GM18909 (cell line): ENCODE data around the gene LRRC2.
"Not testable (repeated sequence)": the region's sequence is repeated elsewhere in the genome, so short reads cannot be mapped to it uniquely, and the experiment has no call there.

Experiments used
- ATAC-seq: cut with Tn5 transposase; IDR thresholded peaks from one replicate; pipeline ENCODE4 v1.9.1; 2021; ENCODE audit warnings: mild to moderate bottlenecking; ENCODE audit not compliant: unreplicated experiment, poor library complexity

The LRRC2 gene

GRCh38 chr3:46537779-46538178 is 28.3 kb downstream of the LRRC2 start:
- ATAC-seq = no peak

DNA sequence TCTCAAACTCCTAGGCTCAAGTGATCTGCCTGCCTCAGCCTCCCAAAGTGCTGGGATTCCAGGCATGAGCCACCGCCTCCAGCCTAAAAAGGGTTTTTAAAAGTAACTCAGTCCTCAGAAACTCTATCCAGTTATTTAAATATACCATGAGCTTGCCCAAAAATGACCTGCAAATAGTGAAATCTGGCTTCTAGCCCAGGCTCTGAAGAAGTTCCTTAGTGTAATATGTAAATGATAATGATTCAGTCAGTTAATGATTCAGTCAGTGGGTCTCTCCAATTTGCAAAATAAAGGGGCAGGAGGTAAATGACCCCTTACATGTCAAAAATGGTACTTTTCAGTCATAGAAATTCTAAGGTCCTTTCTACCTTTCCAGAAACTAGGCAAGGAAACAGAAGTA is 28.8 kb downstream of the LRRC2 start:
- no peak for ATAC-seq

- ATAC-seq = no peak
Observed at GRCh38 chr3:46536758-46537157, 29.3 kb downstream of the LRRC2 start.

DNA sequence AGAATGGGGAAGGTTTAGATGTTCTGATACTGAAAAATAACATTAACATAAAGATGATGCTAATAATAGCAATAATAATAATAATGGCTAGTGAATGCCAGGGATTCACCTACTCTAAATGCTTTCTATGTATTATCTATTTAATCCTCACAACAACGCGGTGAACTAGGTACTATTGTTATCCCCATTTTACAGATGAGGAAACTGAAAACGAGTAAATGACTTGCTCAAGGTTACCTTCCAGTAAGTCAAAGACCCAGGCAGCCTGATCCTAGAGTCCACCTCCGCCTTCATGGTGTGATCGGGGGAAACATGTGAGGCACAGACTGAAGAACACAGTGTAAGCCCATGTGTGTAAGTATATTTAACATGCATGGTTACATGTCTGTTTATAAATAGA is 30.4 kb downstream of the LRRC2 start:
- no peak for ATAC-seq

DNA sequence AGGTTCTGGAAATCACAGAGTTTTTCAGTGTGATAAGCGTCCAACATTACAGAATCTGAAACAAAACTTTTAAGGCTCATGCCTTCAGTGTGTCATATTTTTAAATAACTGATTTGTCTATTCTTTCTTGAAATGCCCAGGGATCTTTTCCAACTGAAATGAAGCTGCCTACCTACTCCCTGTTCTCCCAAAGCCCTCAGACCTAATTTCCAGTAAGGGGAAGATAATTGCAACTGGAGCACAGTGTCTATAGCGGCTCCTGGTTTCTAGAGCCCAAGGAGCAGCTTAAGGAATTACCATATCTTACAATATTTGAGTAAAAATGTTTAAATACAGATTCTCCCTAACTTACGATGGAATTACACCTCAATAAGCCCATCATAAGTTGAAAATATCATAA is 33.0 kb downstream of the LRRC2 start:
- ATAC-seq = no peak

- no peak for ATAC-seq
Observed at GRCh38 chr3:46527239-46527638, 38.9 kb downstream of the LRRC2 start.

DNA sequence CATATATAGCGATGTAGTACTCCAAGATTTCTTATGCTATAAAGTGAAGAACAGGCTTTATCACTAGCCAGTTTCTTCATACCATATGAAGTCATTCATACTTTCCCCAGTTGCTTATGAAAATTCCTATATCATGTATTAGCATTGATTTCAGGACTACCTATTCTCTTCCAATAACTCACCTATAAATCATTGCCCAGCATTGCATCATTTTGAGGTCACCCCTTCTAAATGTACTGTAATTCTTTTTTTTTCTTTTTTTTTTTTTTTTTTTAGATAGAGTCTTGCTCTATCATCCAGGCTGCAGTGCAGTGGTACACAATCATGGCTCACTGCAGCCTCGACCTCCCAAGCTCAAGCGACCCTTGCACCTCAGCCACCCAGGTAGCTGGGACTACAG is 41.3 kb downstream of the LRRC2 start:
- ATAC-seq = no peak

DNA sequence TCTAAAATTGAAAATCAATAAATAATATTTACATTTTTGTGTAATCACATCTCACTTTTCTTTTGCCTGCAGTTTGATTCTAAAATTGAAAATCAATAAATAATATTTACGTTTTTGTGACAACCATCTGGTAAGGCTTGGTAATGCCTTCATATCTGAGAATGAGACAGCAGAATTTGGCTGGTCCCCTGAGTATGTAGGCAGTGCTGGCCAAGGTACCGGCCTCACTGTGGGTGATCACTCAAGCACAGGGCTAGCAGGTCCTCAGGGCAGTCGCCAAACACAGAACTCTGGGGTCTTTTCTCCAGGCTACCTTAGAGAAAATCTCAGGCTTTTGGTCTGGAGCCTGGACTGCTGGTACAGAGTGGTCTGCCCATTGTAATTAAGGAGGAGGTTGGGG is 42.1 kb downstream of the LRRC2 start:
- ATAC-seq = no peak

GRCh38 chr3:46523556-46523955 is 42.5 kb downstream of the LRRC2 start:
- no peak for ATAC-seq

DNA sequence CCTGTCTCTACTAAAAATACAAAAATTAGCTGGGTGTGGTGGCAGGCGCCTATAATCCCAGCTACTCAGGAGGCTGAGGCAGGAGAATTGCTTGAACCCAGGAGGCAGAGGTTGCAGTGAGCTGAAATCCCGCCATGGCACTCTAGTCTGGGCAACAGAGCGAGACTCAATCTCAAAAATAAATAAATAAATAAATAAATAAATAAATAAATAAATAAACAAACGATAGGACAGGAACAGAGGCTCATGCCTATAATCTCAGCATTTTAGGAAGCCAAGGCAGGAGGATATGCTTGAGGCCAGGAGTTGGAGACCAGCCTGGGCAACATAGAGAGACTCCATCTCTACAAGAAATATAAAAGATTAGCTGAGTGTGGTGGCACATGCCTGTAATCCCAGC is 43.9 kb downstream of the LRRC2 start:
- ATAC-seq = not testable (repeated sequence)

DNA sequence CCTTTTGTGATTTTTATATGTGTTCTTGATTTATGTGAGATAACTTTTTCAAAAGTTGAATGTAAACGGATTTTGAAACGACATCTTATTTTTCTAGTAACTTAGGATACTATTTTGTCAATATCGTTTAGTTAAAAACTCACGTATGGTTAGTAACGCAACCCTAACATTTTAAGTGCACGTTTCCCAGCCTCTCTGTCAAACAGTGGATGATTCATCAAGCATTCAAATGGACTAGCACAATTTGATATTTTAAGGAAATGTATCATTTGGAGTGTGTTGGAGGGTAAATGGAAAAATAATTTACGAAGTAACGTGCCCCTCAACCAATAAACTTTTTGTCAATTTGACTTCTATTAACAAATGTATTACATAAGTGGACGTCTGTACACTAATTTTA is 45.0 kb downstream of the LRRC2 start:
- ATAC-seq = no peak

- no peak for ATAC-seq
Observed at GRCh38 chr3:46520531-46520930, 45.6 kb downstream of the LRRC2 start.

- no peak for ATAC-seq
Observed at GRCh38 chr3:46519952-46520351, 46.1 kb downstream of the LRRC2 start.

- ATAC-seq = no peak
Observed at GRCh38 chr3:46517784-46518181, 48.3 kb downstream of the LRRC2 start.

- ATAC-seq = no peak
Observed at GRCh38 chr3:46517016-46517783, 48.9 kb downstream of the LRRC2 start.

GRCh38 chr3:46516521-46516920 is 49.6 kb downstream of the LRRC2 start:
- ATAC-seq = no peak

- no peak for ATAC-seq
Observed at GRCh38 chr3:46512191-46512749, 53.8 kb downstream of the LRRC2 start.

DNA sequence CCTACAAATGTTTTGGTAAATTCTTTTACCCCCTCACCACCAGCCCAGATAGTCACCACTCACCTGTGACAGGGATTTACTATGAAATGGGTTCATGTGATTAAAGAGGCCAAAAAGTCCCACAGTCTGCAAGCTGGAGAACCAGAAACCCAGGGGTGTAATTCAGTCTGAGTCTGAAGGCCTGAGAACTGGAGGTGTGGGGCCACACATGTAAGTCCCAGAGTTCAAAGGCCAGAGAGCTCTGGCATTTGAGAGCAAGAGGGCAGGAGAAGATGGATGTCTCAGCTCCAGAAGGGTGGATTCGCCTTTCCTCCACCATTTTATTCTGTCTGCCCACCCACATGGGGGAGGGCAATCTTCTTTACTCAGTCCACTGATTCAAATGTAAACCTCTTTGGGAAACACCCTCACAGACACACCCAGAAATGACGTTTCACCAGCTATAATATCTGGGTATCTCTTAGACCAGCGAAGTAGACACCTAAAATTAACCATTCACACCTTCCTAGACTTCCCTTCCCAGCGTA is 56.4 kb downstream of the LRRC2 start:
- ATAC-seq = no peak

- no peak for ATAC-seq
Observed at GRCh38 chr3:46508850-46509591, 57.1 kb downstream of the LRRC2 start.

- no peak for ATAC-seq
Observed at GRCh38 chr3:46506526-46506925, 59.6 kb downstream of the LRRC2 start.

GRCh38 chr3:46505953-46506352 is 60.1 kb downstream of the LRRC2 start:
- ATAC-seq = no peak
